ENCODE results near the gene ACBD4.

The ACBD4 gene

GRCh38 chr17:45156242-45156641 is 20.8 kb downstream of the ACBD4 start:
- DNase-seq = no peak

GRCh38 chr17:45160447-45161287 is 25.2 kb downstream of the ACBD4 start:
- DNase-seq = no peak

GRCh38 chr17:45161288-45162024 is 26.0 kb downstream of the ACBD4 start, which contains the start of gene HEXIM2:
HEXIM2 (plus strand) TSS chr17:45161875; CDS start chr17:45162794, 919 bp downstream.
- peak; percentile 98 for DNase-seq

- no peak for DNase-seq
These were observed 26.7 kb downstream of the ACBD4 start for GRCh38 chr17:45162025-45162687.

GRCh38 chr17:45164734-45165269 is 29.3 kb downstream of the ACBD4 start:
- DNase-seq = no peak

- DNase-seq = no peak
These were observed 33.7 kb downstream of the ACBD4 start for GRCh38 chr17:45168991-45169752.

GRCh38 chr17:45170280-45170930 is 34.9 kb downstream of the ACBD4 start:
- DNase-seq = no peak

GRCh38 chr17:45170931-45171337 is 35.4 kb downstream of the ACBD4 start:
- DNase-seq = no peak

- DNase-seq = peak; percentile 74
These were observed 36.1 kb downstream of the ACBD4 start for GRCh38 chr17:45171338-45172231.

GRCh38 chr17:45172232-45172540 is 36.7 kb downstream of the ACBD4 start:
- DNase-seq = no peak

- DNase-seq = peak; percentile 86
These were observed 37.2 kb downstream of the ACBD4 start for GRCh38 chr17:45172541-45173286.

GRCh38 chr17:45175759-45176115 is 40.2 kb downstream of the ACBD4 start:
- DNase-seq = no peak

GRCh38 chr17:45177563-45177962 is 42.1 kb downstream of the ACBD4 start:
- DNase-seq = no peak

- DNase-seq = no peak
These were observed 48.7 kb downstream of the ACBD4 start for GRCh38 chr17:45184144-45184543.

GRCh38 chr17:45186801-45187354 is 51.4 kb downstream of the ACBD4 start:
- DNase-seq = no peak

GRCh38 chr17:45189009-45189408 is 53.5 kb downstream of the ACBD4 start:
- no peak for DNase-seq

- DNase-seq = peak; percentile 42
These were observed 55.2 kb downstream of the ACBD4 start for GRCh38 chr17:45190503-45191255.

Measured in right kidney (tissue), 1 donor.